HG02870 (cell line): ENCODE data around the gene SAYSD1.

Experiments
- ATAC-seq: cut with Tn5 transposase; IDR thresholded peaks from one replicate; pipeline ENCODE4 v1.9.1; 2021; ENCODE audit warnings: mild to moderate bottlenecking, moderate library complexity; ENCODE audit not compliant: unreplicated experiment

The SAYSD1 gene

DNA sequence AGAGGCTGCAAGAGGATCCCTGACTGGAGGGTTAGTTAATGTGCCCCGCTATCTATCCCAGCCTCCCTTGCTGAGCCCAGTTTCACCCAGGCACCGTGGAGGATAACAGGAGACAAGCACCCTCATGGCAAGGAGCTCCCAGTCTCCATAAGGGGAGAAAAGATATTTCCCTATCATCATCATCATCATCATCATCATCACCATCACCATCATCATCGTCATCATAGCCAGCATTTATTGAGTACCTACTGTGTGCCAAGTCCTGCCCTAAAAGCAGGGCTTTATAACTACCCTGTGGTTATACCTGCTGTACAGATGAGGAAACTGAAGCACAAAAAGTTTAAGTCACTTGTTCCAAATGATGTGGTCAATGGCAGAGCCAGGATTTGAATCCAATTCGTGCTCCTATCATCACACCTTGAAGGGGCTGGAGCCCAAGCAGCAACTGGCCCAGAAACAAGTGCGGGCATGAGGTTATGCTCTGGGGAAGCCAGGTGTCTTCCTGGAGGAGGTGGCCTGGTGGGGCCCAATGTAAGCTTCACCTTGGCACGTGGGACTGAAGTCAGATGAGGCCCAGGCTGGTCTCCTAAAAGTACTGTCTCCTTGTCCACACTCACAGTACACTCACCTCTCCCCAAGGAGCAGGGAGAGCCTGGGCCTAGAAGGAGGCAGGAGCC is 56.4 kb downstream of the SAYSD1 start:
- no peak for ATAC-seq

DNA sequence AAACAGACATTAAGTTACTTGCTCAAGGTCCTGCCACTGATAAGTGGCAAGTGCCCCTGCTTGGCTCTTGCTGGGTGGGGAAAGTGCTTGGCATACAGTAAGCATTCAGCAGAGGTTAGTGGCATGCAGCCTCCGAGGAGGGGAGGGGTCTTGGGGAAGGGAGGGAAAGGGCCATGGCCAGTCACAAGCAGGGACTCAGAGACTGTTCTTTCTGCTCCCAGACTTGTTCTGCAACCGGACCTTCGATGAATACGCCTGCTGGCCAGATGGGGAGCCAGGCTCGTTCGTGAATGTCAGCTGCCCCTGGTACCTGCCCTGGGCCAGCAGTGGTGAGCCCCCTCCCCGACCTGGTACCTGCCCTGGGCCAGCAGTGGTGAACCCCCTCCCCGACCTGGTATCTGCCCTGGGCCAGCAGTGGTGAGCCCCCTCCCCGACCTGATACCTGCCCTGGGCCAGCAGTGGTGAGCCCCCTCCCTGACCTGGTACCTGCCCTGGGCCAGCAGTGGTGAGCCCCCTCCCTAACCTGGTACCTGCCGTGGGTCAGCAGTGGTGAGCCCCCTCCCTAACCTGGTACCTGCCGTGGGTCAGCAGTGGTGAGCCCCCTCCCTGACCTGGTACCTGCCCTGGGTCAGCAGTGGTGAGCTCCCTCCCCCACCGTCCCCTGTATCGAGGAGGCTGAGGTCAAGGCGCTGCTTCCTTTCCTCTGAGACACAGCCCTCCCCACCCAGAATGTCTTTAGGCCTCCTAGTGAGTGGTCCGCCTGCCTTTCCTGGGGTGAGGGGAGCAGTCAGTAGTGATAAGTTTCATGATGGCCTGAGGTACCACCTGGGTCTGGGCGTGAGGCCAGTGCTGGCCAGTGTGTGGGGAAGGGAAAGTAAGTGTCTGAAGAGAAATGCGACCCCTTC is 57.5 kb downstream of the SAYSD1 start:
- ATAC-seq, result no peak

DNA sequence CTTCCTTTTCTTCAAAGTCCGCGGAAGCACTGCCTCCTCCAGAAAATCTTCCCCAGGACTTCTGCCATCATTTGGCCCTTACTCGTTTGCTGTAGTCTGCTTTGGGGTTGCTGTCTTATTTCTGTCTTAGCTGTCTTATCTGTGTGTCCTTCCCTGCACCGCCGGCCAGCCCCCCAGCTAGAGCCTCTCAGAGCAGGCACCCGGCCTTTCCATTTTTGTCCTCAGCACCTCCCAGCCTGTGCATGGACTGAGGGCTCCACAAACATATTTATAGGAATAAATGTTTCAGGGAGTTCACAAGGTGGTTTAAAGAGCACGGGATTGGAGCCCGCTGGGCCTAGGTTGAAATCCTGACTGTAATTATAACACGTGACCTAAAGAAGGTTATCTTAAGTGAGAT is 58.3 kb downstream of the SAYSD1 start:
- no peak for ATAC-seq

DNA sequence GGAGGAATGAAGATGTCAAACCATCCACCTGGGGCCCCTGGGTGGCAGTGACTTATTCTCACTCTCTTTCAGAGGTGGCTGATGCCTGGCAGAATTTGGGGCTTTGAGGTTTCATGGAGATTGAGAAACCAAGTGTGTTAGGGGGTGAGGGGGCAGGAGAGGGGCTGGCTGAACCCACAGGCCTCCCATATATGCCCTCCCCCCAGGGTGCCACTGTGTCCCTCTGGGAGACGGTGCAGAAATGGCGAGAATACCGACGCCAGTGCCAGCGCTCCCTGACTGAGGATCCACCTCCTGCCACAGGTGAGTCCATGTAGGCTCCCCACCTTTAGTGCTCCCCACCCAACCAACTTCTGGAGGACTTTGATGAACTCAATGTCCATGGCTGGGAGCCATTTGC is 58.8 kb downstream of the SAYSD1 start:
- ATAC-seq, result no peak

DNA sequence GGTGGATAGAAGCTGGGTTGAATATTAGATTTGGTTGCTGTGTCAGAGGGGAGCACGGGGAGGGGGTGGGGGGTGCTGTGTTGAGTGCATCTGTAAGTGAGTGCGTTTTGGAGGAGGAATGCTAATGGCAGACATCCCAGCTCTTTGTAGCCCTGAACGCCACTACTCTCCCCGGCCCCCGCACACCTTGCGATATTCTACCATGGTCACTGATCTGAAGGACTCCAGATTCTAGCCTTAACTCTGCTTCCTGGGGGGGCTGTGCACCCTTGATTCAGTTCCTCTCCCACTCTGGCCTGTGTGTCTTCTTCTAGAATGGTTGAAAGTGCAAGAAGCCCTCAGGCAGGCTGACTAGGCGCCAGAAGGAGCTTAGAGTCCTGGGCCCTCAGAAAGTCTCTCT is 59.3 kb downstream of the SAYSD1 start:
- ATAC-seq, result no peak

DNA sequence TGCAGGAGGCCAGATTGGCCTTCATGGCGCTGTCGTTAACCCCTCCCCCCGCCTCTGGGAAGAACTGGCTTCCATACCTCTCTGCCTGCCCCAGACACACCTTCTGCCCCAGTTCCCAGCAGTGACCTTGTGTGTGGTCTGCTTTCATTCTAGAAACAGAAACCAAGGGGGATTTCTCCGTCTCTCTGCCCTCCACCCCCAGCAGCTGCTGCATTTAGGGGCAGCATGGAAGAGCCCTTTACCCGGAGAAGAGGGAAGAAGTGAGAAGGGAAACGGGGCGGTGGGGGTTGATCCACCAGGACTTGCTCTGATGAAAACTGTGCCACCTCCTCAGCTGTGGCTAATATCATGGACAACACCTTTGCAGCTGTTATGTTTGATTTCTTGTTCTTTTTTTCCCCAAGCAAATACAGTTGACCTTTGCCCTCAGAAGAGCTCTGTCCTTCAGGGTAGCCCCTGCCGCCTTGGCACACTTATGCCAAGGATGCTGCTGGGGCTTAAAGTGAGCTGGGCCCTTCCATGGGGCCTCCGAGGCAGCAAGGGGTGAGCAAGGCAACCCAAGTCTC is 60.3 kb downstream of the SAYSD1 start:
- no peak for ATAC-seq
